Thyroid gland (tissue), 4 donors: Measurements from ENCODE around the gene TBCD. TPM values are rescaled to one million over a fixed set of nuclear protein-coding genes. Genes with fewer than 3 reads are reported as not detected.

Experiments used
- DNase-seq, 2 donors: peaks; one replicate each; pipeline ENCODE4 v3.0.0-alpha.2; 2019
- H3K27ac ChIP-seq, 3 donors: fragments of 200-600 bp; sonication (generic); 1 replicate in 2 of 3; 2 replicates in 1 of 3; pipeline ENCODE4 v1.5.1; 2016 to 2019; ENCODE audit warnings: mild to moderate bottlenecking in 1 of 3, moderate library complexity in 1 of 3
- H3K27me3 ChIP-seq: fragments of 200-600 bp; sonication (generic); one replicate; pipeline ENCODE4 v1.5.1; 2019
- H3K36me3 ChIP-seq, 2 donors: fragments of 200-600 bp; sonication (generic); one replicate each; pipeline ENCODE4 v1.5.1; 2016 to 2019
- H3K4me1 ChIP-seq, 2 donors: fragments of 200-600 bp; sonication (generic); one replicate each; pipeline ENCODE4 v1.5.1; 2017 to 2019
- H3K4me3 ChIP-seq, 3 donors: fragments of 200-600 bp; sonication (generic); replicated peaks in 1 of 3; 1 replicate in 2 of 3; 2 replicates in 1 of 3; pipeline ENCODE4 v1.5.1; 2016; ENCODE audit warnings: mild to moderate bottlenecking in 1 of 3
- H3K9me3 ChIP-seq: fragments of 200-600 bp; sonication (generic); one replicate; pipeline ENCODE4 v1.5.1; 2017
- POLR2A ChIP-seq, 2 donors: fragments of 450-650 bp; IDR thresholded peaks; one replicate each; pipeline ENCODE4 v1.6.1; 2017; ENCODE audit warnings: antibody characterized with exemption in 2 of 2, mild to moderate bottlenecking in 2 of 2, moderate library complexity in 1 of 2
- whole genome bisulfite sequencing, 2 donors: methylation state at CpG; one replicate each; pipeline ENCODE4 v1.1.5; 2017; 5-methylcytosine and 5-hydroxymethylcytosine counted together
- intact Hi-C: fragments of 100-400 bp; cut with DNase I; formaldehyde crosslinking; loops from one replicate; pipeline ENCODE4 v1.15.1; 2023
- total RNA-seq, 4 donors: library from RNA; depleted of rRNA; stranded (reverse); fragments of >200 nt; gene quantifications; one replicate each; pipeline ENCODE4 v1.2.3, GENCODE V29; 2016
- TF ChIP-seq, protein P1 (sequence below), 6 experiments: fragments of 200-600 bp in 3 of 6; fragments of 450-650 bp in 3 of 6; sonication (generic) in 3 of 6; IDR thresholded peaks; one replicate each; pipeline ENCODE4 v1.5.1; 2016 to 2019; ENCODE audit warnings: antibody characterized with exemption in 6 of 6, mild to moderate bottlenecking in 2 of 6, inconsistent platforms in 1 of 6, moderate library complexity in 1 of 6

The TBCD gene
- total RNA-seq, 4 donors from 2014 or later = 72.6 to 85.9 (median 79.6) TPM

DNA sequence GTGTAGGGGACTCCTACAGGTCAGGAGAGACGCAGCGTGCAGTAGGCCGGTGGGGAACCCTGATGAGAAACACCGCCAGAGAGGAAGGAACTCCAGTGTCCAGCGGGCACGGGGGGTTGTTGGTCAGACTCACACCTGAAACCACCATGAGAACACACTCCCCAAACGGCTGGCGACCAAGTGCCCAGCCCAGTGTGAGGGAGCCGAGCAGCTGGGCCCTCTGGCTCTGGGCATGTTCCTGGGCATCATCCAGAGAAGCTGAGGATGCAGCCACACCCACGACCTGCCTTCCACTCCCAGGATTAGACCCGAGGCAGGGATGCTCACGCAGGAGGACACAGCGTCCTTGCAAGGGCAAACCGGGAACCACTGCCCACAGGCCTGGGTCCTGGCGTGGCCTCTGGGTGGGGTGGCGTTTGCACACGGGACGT lies 196.2 kb downstream of the TBCD start:
- Histone ChIP-seq H3K27ac (no peak overlapping the region), H3K4me3 (no peak overlapping the region), H3K9me3 (no peaks in the 10 kb centered on the region), H3K36me3 (peaks cover 5 to 8% of the 10 kb centered on the region in 2 donors), H3K27me3 (no peaks in the 10 kb centered on the region), H3K4me1 (no peaks in the 10 kb centered on the region)
- 94 to 95% methylated on average over 14 to 17 of the region's 18 CpGs for WGBS, 2 donors
- no peak for TF ChIP-seq POLR2A (IDR thresholded peaks at IDR 0.05)
- TF ChIP-seq, protein P1, sequence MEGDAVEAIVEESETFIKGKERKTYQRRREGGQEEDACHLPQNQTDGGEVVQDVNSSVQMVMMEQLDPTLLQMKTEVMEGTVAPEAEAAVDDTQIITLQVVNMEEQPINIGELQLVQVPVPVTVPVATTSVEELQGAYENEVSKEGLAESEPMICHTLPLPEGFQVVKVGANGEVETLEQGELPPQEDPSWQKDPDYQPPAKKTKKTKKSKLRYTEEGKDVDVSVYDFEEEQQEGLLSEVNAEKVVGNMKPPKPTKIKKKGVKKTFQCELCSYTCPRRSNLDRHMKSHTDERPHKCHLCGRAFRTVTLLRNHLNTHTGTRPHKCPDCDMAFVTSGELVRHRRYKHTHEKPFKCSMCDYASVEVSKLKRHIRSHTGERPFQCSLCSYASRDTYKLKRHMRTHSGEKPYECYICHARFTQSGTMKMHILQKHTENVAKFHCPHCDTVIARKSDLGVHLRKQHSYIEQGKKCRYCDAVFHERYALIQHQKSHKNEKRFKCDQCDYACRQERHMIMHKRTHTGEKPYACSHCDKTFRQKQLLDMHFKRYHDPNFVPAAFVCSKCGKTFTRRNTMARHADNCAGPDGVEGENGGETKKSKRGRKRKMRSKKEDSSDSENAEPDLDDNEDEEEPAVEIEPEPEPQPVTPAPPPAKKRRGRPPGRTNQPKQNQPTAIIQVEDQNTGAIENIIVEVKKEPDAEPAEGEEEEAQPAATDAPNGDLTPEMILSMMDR (IDR thresholded peaks at IDR 0.05) = no peak
- intact Hi-C loops = no loop called here
- DNase-seq = no peak

DNA sequence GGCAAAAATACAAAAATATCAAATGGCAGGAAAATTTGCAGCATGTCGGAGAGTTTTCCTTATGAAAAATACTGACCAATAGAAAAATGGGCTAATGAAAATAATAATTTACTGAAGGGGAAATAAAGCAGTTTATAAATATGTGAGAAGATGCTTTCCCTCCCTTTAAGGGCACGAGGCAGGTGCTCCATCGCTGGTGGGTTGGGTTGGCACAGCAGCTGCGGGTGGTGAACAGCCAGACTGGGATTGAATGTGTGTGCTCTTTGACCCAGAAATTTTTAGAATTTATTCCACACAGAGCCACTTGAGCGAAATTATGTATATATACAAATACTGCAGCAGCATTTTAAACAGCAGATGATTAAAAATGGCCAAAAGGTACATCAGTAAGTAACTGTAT lies 197.1 kb downstream of the TBCD start:
- Histone ChIP-seq H3K36me3 (peaks cover 0 to under 1% of the 10 kb centered on the region in 2 donors), H3K27me3 (no peaks in the 10 kb centered on the region), H3K4me3 (no peak overlapping the region), H3K9me3 (no peaks in the 10 kb centered on the region), H3K4me1 (no peaks in the 10 kb centered on the region), H3K27ac (no peak overlapping the region)
- no peak for TF ChIP-seq POLR2A (IDR thresholded peaks at IDR 0.05)
- TF ChIP-seq, protein P1 (IDR thresholded peaks at IDR 0.05) = no peak
- DNase-seq = no peak
- intact Hi-C loops = no loop called here
- WGBS, 2 donors = 95 to 97% methylated on average over 5 of the region's 5 CpGs

DNA sequence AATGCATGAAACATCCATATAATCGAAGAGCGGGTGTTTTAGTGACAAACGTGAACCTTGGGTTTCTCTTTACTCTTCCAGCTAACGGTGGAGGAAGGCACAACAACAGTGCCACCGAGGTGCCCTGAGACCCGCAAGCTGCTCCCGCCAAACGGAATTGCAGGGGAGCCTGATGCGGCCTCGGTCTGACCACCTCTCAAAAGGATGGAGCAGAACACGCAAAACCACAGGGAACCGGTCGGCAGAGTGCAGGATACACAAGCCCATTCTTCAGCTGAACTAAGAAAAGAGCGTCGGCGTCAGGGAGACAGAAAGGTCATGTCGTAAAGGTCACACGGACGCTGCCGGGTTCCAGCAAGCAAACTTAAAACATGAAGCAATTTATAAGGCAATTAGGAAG lies 197.5 kb downstream of the TBCD start:
- no peak for DNase-seq
- intact Hi-C loops = no loop called here
- H3K27me3 ChIP-seq = no peaks in the 10 kb centered on the region
- H3K36me3 ChIP-seq = no peaks in the 10 kb centered on the region
- TF ChIP-seq, protein P1 (IDR thresholded peaks at IDR 0.05) = no peak
- TF ChIP-seq POLR2A (IDR thresholded peaks at IDR 0.05) = no peak
- 96 to 97% methylated on average over 20 of the region's 20 CpGs for WGBS, 2 donors
- H3K4me1 ChIP-seq = no peaks in the 10 kb centered on the region
- H3K9me3 ChIP-seq = no peaks in the 10 kb centered on the region
- no peak overlapping the region for H3K4me3 ChIP-seq
- no peak overlapping the region for H3K27ac ChIP-seq

DNA sequence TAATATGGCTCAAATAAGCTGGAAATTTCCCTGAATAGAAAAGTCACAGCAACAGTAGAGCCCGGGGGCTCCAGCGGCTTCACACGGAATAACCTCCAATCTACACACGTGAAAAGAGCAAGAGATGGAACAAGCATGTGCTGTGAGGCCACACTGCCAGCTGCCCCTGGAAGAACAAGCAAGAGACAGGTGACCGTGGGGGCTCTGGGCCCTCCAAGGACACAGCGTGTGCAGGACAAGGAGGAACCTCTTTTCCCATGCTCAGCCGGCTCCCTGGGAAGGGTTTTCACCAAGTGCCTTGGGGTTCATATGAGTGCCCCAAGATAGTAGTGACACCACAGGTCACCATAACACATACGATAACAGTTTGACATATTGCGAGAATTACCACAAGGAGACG lies 198.1 kb downstream of the TBCD start:
- no peak overlapping the region for H3K4me3 ChIP-seq
- no peak overlapping the region for H3K27ac ChIP-seq
- no peak for DNase-seq
- 98 to 99% methylated on average over 10 of the region's 10 CpGs for WGBS, 2 donors
- no peaks in the 10 kb centered on the region for H3K27me3 ChIP-seq
- intact Hi-C loops = no loop called here
- H3K9me3 ChIP-seq = no peaks in the 10 kb centered on the region
- H3K4me1 ChIP-seq = no peaks in the 10 kb centered on the region
- TF ChIP-seq, protein P1 (IDR thresholded peaks at IDR 0.05) = no peak
- no peak for TF ChIP-seq POLR2A (IDR thresholded peaks at IDR 0.05)
- H3K36me3 ChIP-seq = no peaks in the 10 kb centered on the region

DNA sequence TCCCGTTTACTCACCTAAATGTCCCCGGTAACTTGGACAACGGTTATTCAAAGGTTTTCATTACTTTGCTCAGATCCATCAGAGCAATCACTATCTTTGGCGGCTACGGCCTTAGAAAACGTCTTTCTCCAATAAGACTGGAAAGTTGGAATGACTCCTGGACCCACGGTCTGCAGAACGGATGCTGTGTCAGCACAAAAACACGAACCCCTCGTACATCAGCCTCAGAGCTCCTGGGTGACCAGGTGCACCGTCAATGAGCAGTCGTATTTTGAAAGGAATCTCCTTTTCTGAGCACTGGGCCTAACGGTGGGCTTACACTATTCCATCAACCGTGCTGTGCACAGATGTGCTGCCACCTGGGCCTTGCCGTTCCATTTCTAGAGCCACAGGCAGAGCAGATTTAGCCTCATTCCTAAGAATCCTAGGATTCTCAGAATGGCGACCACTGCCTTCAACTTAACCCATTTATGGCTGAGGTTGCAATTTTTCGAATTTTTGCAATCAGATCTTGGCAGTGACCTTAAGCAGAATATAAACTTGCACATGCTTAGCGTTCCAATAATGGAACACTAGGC lies 198.7 kb downstream of the TBCD start:
- no peak for DNase-seq
- no peaks in the 10 kb centered on the region for H3K9me3 ChIP-seq
- 95 to 96% methylated on average over 18 of the region's 18 CpGs for WGBS, 2 donors

More for the DNA sequence above, 198.7 kb downstream of the TBCD start:
- TF ChIP-seq, protein P1 (IDR thresholded peaks at IDR 0.05) = no peak
- TF ChIP-seq POLR2A (IDR thresholded peaks at IDR 0.05) = no peak
- Histone ChIP-seq H3K27ac (no peak overlapping the region), H3K36me3 (no peaks in the 10 kb centered on the region), H3K27me3 (no peaks in the 10 kb centered on the region), H3K4me3 (no peak overlapping the region), H3K4me1 (no peaks in the 10 kb centered on the region)
- intact Hi-C loops = no loop called here
